ENCODE data around the gene ARFGAP2.

The ARFGAP2 gene

DNA sequence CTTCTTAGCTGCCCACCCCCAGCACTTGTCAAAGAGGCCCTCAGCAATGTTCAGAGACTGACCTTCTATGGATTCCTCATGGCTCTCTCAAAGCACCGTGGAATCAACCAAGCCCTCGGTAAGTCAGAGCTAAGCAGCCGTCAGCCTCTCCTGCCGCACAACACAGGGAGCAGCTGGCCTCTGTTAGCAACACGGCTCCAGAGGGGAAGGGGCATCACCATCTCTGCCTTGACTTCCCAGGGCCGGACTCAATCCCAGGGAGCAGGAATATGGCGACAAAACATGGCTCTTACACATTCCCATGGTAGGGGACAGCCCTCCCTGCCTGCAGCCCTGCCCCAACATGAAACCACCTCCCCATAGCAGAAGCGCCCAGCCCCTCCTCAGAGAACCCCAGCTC lies 18.9 kb downstream of the ARFGAP2 start:
- H3K27ac ChIP-seq = no peak overlapping the region
- TF ChIP-seq, protein P1, sequence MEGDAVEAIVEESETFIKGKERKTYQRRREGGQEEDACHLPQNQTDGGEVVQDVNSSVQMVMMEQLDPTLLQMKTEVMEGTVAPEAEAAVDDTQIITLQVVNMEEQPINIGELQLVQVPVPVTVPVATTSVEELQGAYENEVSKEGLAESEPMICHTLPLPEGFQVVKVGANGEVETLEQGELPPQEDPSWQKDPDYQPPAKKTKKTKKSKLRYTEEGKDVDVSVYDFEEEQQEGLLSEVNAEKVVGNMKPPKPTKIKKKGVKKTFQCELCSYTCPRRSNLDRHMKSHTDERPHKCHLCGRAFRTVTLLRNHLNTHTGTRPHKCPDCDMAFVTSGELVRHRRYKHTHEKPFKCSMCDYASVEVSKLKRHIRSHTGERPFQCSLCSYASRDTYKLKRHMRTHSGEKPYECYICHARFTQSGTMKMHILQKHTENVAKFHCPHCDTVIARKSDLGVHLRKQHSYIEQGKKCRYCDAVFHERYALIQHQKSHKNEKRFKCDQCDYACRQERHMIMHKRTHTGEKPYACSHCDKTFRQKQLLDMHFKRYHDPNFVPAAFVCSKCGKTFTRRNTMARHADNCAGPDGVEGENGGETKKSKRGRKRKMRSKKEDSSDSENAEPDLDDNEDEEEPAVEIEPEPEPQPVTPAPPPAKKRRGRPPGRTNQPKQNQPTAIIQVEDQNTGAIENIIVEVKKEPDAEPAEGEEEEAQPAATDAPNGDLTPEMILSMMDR (conservative IDR thresholded peaks at IDR 0.05) = no peak
- TF ChIP-seq ZFX (IDR thresholded peaks at IDR 0.05) = no peak

- TF ChIP-seq, protein P1 (conservative IDR thresholded peaks at IDR 0.05) = no peak
- no peak for TF ChIP-seq ZFX (IDR thresholded peaks at IDR 0.05)
- no peak overlapping the region for H3K27ac ChIP-seq
Measured at GRCh38 chr11:47156951-47157350, 19.7 kb downstream of the ARFGAP2 start.

- TF ChIP-seq, protein P1 (conservative IDR thresholded peaks at IDR 0.05) = no peak
- no peak for TF ChIP-seq ZFX (IDR thresholded peaks at IDR 0.05)
- no peak overlapping the region for H3K27ac ChIP-seq
Measured at GRCh38 chr11:47156333-47156732, 20.3 kb downstream of the ARFGAP2 start.

DNA sequence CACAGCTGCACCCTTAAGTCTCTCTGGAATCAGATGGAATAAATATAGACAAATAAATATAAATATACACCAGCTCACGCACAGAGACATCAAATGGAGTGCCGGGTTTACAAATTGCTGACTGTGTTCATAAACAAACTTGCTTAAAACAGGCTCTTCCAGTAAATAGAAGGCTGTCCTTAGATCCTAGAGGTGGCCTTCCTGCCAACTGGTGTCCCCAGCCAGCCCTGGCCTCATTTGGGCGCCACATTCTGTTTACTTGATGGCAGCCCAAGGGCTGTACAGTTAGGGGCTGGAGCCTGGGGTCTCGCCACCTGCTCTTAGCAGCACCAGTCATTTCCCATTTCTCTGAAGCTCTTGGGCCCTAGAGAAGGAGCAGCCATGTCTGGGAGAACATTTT lies 20.8 kb downstream of the ARFGAP2 start:
- no peak overlapping the region for H3K27ac ChIP-seq

DNA sequence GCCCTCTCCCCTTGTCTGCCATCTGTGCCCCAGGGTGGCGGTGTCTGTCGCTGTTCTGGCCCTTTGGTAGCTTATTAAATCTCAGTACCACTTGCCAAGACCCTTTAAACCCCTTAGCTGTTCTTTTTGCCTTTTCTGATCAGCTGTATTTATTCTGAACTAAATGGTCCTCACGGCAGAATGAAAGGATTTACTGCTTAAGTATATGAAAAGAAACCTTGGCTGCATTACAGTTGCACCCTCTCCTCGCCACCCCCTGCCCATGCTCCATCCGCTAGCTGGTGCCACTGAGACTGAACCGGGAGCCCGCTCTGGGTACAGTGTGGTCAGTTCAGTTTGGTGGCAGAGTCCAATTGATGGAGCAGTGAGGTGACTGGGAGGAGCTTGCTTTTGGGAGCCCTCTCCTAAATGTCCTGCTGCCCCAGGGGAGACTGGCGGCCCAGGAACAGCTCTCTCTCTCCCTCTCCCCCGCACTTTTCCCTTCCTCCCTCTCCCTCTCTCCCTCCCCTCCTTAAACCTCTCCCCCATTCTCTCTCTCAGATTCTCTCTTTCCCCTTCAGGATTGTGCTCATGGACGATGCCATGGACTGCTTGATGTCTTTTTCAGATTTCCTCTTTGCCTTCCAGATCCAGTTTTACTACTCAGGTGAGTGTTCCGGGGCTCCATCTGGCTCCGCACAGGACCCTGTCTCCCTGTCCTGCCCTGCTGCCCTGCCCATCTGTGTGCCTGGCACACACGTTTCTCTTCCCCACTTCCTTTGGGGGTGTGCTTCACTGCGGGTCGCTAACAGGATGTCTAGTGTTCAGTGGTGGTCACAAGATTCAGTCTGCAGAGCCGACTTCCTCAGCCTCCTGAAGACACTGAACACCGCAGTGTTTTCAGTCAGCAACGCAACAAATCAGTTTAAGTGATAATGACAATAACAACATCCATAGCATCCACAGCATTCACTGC lies 21.8 kb downstream of the ARFGAP2 start:
- TF ChIP-seq, protein P1 (conservative IDR thresholded peaks at IDR 0.05) = no peak
- TF ChIP-seq ZFX (IDR thresholded peaks at IDR 0.05) = no peak
- no peak overlapping the region for H3K27ac ChIP-seq

More for the DNA sequence above, 20.8 kb downstream of the ARFGAP2 start:
- TF ChIP-seq ZFX (IDR thresholded peaks at IDR 0.05) = no peak
- TF ChIP-seq, protein P1 (conservative IDR thresholded peaks at IDR 0.05) = no peak

GRCh38 chr11:47152953-47153950 lies 23.4 kb downstream of the ARFGAP2 start:
- H3K27ac ChIP-seq = no peak overlapping the region
- TF ChIP-seq ZFX (IDR thresholded peaks at IDR 0.05) = no peak
- TF ChIP-seq, protein P1 (conservative IDR thresholded peaks at IDR 0.05) = peak; percentile 98

All from C4-2B (cell line).